ENCODE data around the gene ZNF408. TPM values are rescaled to one million over a fixed set of nuclear protein-coding genes. Genes with fewer than 3 reads are reported as not detected.

ZNF408 gene
- total RNA-seq: 1 to 10 TPM; 8.8 to 9.0 TPM

GRCh38 chr11:46700241-46701077 lies at the start of gene ZNF408, which contains the start of gene ARHGAP1:
TSS of gene ZNF408 (plus strand) at chr11:46701031. CDS start at chr11:46701048, 17 bp downstream.
TSS of gene ARHGAP1 (minus strand) at chr11:46700619. CDS start at chr11:46696107, 4,512 bp downstream.
- H3K27me3 Mint-ChIP-seq: no peaks in the 10 kb centered on the region
- DNase-seq: peak; percentile 100
- ChIA-PET POLR2A (interaction anchor here (0.7 to 1.3 kb wide), 8 partner anchors 15 to 548 kb away, joined by 3 to 6 read pairs (median 4); partner anchors contain the start of genes ACP2, AMBRA1, ATG13 and CSTPP1), CTCF (interaction anchor here (0.6 to 1.5 kb wide), 9 partner anchors 9 to 581 kb away, joined by 3 to 6 read pairs (median 3); no protein-coding TSS in a partner anchor)
- H3K36me3 Mint-ChIP-seq (ENCODE audit: low read depth): peaks cover 27% of the 10 kb centered on the region
- peaks cover 42% of the 10 kb centered on the region for H3K4me1 Mint-ChIP-seq
- intact Hi-C loops (cut with DNase I, micrococcal nuclease): loop anchor here (1.0 to 2.0 kb wide), 24 partner anchors 29 to 1346 kb away; partner anchors contain the start of genes ATG13 (in 2 of the 2), HARBI1 (in 2 of the 2), ACP2 (in 1 of the 2) and AMBRA1 (in 1 of the 2)
- H3K27ac Mint-ChIP-seq: peak within 1 kb of the TSS; percentile 96
- peak; percentile 95 for ATAC-seq
- no peaks in the 10 kb centered on the region for H3K9me3 Mint-ChIP-seq (ENCODE audit: low read depth)
- peak within 1 kb of the TSS; percentile 82 for H3K4me3 Mint-ChIP-seq

GRCh38 chr11:46655631-46656030 lies 45.2 kb upstream of the ZNF408 start:
- no peaks in the 10 kb centered on the region for H3K27me3 Mint-ChIP-seq
- intact Hi-C loops (cut with DNase I, micrococcal nuclease): no loop called here
- ChIA-PET CTCF (no interaction called here), POLR2A (no interaction called here)
- H3K36me3 Mint-ChIP-seq (ENCODE audit: low read depth): peaks cover 13% of the 10 kb centered on the region
- H3K9me3 Mint-ChIP-seq (ENCODE audit: low read depth): no peaks in the 10 kb centered on the region
- no peak overlapping the region for H3K4me3 Mint-ChIP-seq
- no peaks in the 10 kb centered on the region for H3K4me1 Mint-ChIP-seq
- no peak for DNase-seq
- H3K27ac Mint-ChIP-seq: no peak overlapping the region
- ATAC-seq: no peak

DNA sequence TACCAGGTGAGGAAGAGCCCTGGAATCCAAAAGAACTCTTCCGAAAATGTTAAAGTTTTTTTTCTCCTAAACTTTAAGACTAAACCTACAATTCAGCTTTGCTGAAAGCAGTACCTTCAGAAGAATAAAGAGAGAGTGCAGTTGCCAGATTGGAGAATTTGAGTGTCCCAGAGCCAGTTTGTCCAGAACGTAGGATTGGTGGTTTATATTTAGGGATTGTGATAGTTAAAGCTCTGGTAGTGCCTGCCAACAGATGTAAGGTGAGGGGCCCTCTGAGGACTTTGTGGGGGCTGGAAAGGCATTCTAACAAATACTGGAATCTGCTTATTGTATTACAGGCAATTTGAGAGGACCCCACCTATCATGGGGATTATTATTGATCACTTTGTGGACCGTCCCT lies 43.6 kb upstream of the ZNF408 start:
- CTCF ChIA-PET: interaction anchor here (0.6 to 0.7 kb wide), 2 partner anchors 58 to 317 kb away, joined by 3 read pairs; no protein-coding TSS in a partner anchor
- POLR2A ChIA-PET: interaction anchor here (0.7 kb wide), 1 partner anchor 954 kb away, joined by 4 read pairs; no protein-coding TSS in a partner anchor
- Mint-ChIP-seq H3K27me3 (no peaks in the 10 kb centered on the region), H3K4me1 (no peaks in the 10 kb centered on the region), H3K36me3 (ENCODE audit: low read depth) (peaks cover 13% of the 10 kb centered on the region), H3K27ac (no peak overlapping the region), H3K9me3 (ENCODE audit: low read depth) (no peaks in the 10 kb centered on the region), H3K4me3 (no peak overlapping the region)
- intact Hi-C loops (cut with DNase I, micrococcal nuclease): no loop called here
- DNase-seq: no peak
- ATAC-seq: no peak

GRCh38 chr11:46658259-46658658 lies 42.6 kb upstream of the ZNF408 start:
- no peaks in the 10 kb centered on the region for H3K9me3 Mint-ChIP-seq (ENCODE audit: low read depth)
- ATAC-seq (no peak), DNase-seq (no peak)
- ChIA-PET POLR2A (no interaction called here), CTCF (no interaction called here)
- intact Hi-C loops (cut with DNase I, micrococcal nuclease): no loop called here
- H3K27ac Mint-ChIP-seq: no peak overlapping the region
- H3K36me3 Mint-ChIP-seq (ENCODE audit: low read depth): peaks cover 13% of the 10 kb centered on the region
- H3K4me1 Mint-ChIP-seq: no peaks in the 10 kb centered on the region
- H3K4me3 Mint-ChIP-seq: no peak overlapping the region
- no peaks in the 10 kb centered on the region for H3K27me3 Mint-ChIP-seq

- ChIA-PET CTCF (no interaction called here), POLR2A (no interaction called here)
- Mint-ChIP-seq H3K4me3 (no peak overlapping the region), H3K4me1 (no peaks in the 10 kb centered on the region), H3K27me3 (no peaks in the 10 kb centered on the region), H3K9me3 (ENCODE audit: low read depth) (no peaks in the 10 kb centered on the region), H3K36me3 (ENCODE audit: low read depth) (peaks cover 13% of the 10 kb centered on the region), H3K27ac (no peak overlapping the region)
- DNase-seq: no peak
- intact Hi-C loops (cut with DNase I, micrococcal nuclease): no loop called here
- no peak for ATAC-seq
These were observed 40.9 kb upstream of the ZNF408 start for GRCh38 chr11:46659908-46660307.

GRCh38 chr11:46661836-46662235 lies 39.0 kb upstream of the ZNF408 start:
- ChIA-PET POLR2A (no interaction called here), CTCF (interaction anchor here (0.5 kb wide), 1 partner anchor 677 kb away, joined by 3 read pairs; no protein-coding TSS in a partner anchor)
- ATAC-seq: no peak
- Mint-ChIP-seq H3K4me3 (no peak overlapping the region), H3K9me3 (ENCODE audit: low read depth) (no peaks in the 10 kb centered on the region), H3K27me3 (no peaks in the 10 kb centered on the region), H3K4me1 (no peaks in the 10 kb centered on the region), H3K27ac (no peak overlapping the region), H3K36me3 (ENCODE audit: low read depth) (peaks cover 20% of the 10 kb centered on the region)
- DNase-seq: no peak
- intact Hi-C loops (cut with DNase I, micrococcal nuclease): no loop called here

GRCh38 chr11:46662366-46662765 lies 38.5 kb upstream of the ZNF408 start:
- intact Hi-C loops (cut with DNase I, micrococcal nuclease): no loop called here
- peaks cover 21% of the 10 kb centered on the region for H3K36me3 Mint-ChIP-seq (ENCODE audit: low read depth)
- ChIA-PET CTCF (interaction anchor here (0.6 kb wide), 1 partner anchor 698 kb away, joined by 3 read pairs; no protein-coding TSS in a partner anchor), POLR2A (no interaction called here)
- H3K4me3 Mint-ChIP-seq: no peak overlapping the region
- no peak overlapping the region for H3K27ac Mint-ChIP-seq
- H3K9me3 Mint-ChIP-seq (ENCODE audit: low read depth): no peaks in the 10 kb centered on the region
- no peaks in the 10 kb centered on the region for H3K4me1 Mint-ChIP-seq
- DNase-seq (no peak), ATAC-seq (no peak)
- H3K27me3 Mint-ChIP-seq: no peaks in the 10 kb centered on the region

- Mint-ChIP-seq H3K9me3 (ENCODE audit: low read depth) (no peaks in the 10 kb centered on the region), H3K27ac (no peak overlapping the region), H3K4me3 (no peak overlapping the region), H3K27me3 (no peaks in the 10 kb centered on the region), H3K4me1 (no peaks in the 10 kb centered on the region), H3K36me3 (ENCODE audit: low read depth) (peaks cover 15% of the 10 kb centered on the region)
- ATAC-seq (no peak), DNase-seq (no peak)
- ChIA-PET POLR2A (no interaction called here), CTCF (interaction anchor here (0.7 to 1.2 kb wide), 3 partner anchors 9 to 37 kb away, joined by 3 read pairs; partner anchors contain the start of genes ARHGAP1 and ZNF408)
- intact Hi-C loops (cut with DNase I, micrococcal nuclease): no loop called here
These were observed 37.4 kb upstream of the ZNF408 start for GRCh38 chr11:46663277-46663940.

DNA sequence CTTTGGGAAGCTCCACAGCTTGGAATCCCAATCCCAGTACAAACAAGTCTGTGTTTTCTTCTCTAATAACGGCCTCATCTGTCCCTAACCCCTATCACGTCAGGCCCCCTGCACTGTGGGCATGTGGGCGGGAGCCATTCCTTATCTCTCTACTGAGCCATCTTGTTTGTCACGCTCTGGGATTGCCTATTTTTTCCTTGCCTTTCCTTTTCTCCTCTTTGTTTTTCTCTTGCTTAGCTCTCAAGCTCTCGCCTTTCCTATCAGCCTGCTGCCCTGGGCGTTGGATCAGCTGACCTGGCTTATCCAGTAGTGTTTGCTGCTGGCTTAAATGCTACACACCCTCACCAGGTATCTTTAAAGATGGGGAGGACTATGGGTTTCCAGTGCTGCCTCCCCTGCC lies 36.2 kb upstream of the ZNF408 start:
- Mint-ChIP-seq H3K4me3 (no peak overlapping the region), H3K27me3 (no peaks in the 10 kb centered on the region), H3K4me1 (peaks cover 4% of the 10 kb centered on the region), H3K27ac (no peak overlapping the region), H3K9me3 (ENCODE audit: low read depth) (no peaks in the 10 kb centered on the region), H3K36me3 (ENCODE audit: low read depth) (peaks cover 16% of the 10 kb centered on the region)
- no peak for ATAC-seq
- intact Hi-C loops (cut with DNase I, micrococcal nuclease): no loop called here
- POLR2A ChIA-PET: no interaction called here
- CTCF ChIA-PET: no interaction called here
- no peak for DNase-seq

- intact Hi-C loops (cut with DNase I, micrococcal nuclease): no loop called here
- DNase-seq (no peak), ATAC-seq (no peak)
- CTCF ChIA-PET: interaction anchor here (0.7 kb wide), 1 partner anchor 132 kb away, joined by 3 read pairs; no protein-coding TSS in a partner anchor
- Mint-ChIP-seq H3K4me3 (no peak overlapping the region), H3K27ac (no peak overlapping the region), H3K27me3 (no peaks in the 10 kb centered on the region), H3K9me3 (ENCODE audit: low read depth) (no peaks in the 10 kb centered on the region), H3K36me3 (ENCODE audit: low read depth) (peaks cover 17% of the 10 kb centered on the region), H3K4me1 (peaks cover 9% of the 10 kb centered on the region)
- POLR2A ChIA-PET: no interaction called here
These were observed 35.5 kb upstream of the ZNF408 start for GRCh38 chr11:46665356-46665755.

DNA sequence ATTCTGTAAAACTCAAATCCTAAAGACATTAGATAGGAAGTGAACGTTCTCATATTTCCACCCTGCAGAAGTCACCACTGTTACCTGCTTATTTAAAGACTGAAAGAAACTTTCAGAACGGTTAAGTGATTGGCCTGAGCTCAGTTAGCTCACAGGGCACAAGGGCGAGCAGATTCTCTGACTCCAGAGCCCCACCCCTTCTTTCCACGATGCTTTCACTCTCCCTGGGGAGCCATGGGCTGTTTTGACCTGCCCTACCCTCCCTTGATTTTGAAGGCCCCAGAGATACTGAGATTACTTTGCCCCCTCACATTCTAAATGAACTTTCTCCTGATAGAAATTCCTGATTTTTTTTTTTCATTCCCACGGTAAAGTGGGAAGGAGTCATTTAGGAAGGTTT lies 34.3 kb upstream of the ZNF408 start:
- CTCF ChIA-PET: interaction anchor here (0.7 kb wide), 1 partner anchor 27 kb away, joined by 4 read pairs; no protein-coding TSS in a partner anchor
- Mint-ChIP-seq H3K9me3 (ENCODE audit: low read depth) (no peaks in the 10 kb centered on the region), H3K4me1 (peaks cover 20% of the 10 kb centered on the region), H3K36me3 (ENCODE audit: low read depth) (peaks cover 22% of the 10 kb centered on the region), H3K4me3 (no peak overlapping the region), H3K27ac (peak overlapping the region; percentile 42), H3K27me3 (no peaks in the 10 kb centered on the region)
- POLR2A ChIA-PET: no interaction called here
- intact Hi-C loops (cut with DNase I, micrococcal nuclease): no loop called here
- DNase-seq (no peak), ATAC-seq (no peak)

Data from activated CD4-positive, alpha-beta T cell treated with anti-CD3 and anti-CD28 coated beads for 36 hours (primary cell).